HG03558 (cell line): ENCODE results near the gene FGF9.

Source experiments
- ATAC-seq: cut with Tn5 transposase; IDR thresholded peaks from one replicate; pipeline ENCODE4 v1.9.1; 2021; ENCODE audit warnings: moderate number of reproducible peaks; ENCODE audit not compliant: unreplicated experiment; ENCODE audit errors: extremely low read depth

The FGF9 gene

GRCh38 chr13:21670883-21671619 is at the start of gene FGF9:
Gene FGF9, plus strand, starts transcription at chr13:21671073. Its CDS starts 840 bp downstream, at chr13:21671913.
- ATAC-seq = peak; percentile 68

GRCh38 chr13:21625366-21625765 is 45.5 kb upstream of the FGF9 start:
- ATAC-seq = no peak

GRCh38 chr13:21632196-21632595 is 38.7 kb upstream of the FGF9 start:
- ATAC-seq = no peak

GRCh38 chr13:21636656-21637055 is 34.2 kb upstream of the FGF9 start:
- no peak for ATAC-seq

- ATAC-seq = no peak
Observed at GRCh38 chr13:21637296-21637695, 33.6 kb upstream of the FGF9 start.

GRCh38 chr13:21638319-21639282 is 32.3 kb upstream of the FGF9 start:
- ATAC-seq = no peak

- no peak for ATAC-seq
Observed at GRCh38 chr13:21639561-21639960, 31.3 kb upstream of the FGF9 start.

- ATAC-seq = no peak
Observed at GRCh38 chr13:21641629-21642028, 29.2 kb upstream of the FGF9 start.

- ATAC-seq = no peak
Observed at GRCh38 chr13:21657538-21657937, 13.3 kb upstream of the FGF9 start.

- no peak for ATAC-seq
Observed at GRCh38 chr13:21659087-21659486, 11.8 kb upstream of the FGF9 start.

GRCh38 chr13:21661097-21661909 is 9.6 kb upstream of the FGF9 start:
- no peak for ATAC-seq

GRCh38 chr13:21663197-21663596 is 7.7 kb upstream of the FGF9 start:
- ATAC-seq = no peak

- ATAC-seq = no peak
Observed at GRCh38 chr13:21668732-21669275, 2.1 kb upstream of the FGF9 start.

- ATAC-seq = no peak
Observed at GRCh38 chr13:21670006-21670882, 629 bp upstream of the FGF9 start.

- ATAC-seq = no peak
Observed at GRCh38 chr13:21671620-21672286, 880 bp downstream of the FGF9 start.

- no peak for ATAC-seq
Observed at GRCh38 chr13:21672287-21672680, 1.4 kb downstream of the FGF9 start.

- ATAC-seq = no peak
Observed at GRCh38 chr13:21672796-21673538, 2.1 kb downstream of the FGF9 start.

GRCh38 chr13:21673539-21673788 is 2.6 kb downstream of the FGF9 start:
- ATAC-seq = no peak
